Choroid plexus epithelial cell (primary cell): Measurements from ENCODE around the gene PRSS1.

Experiments used
- DNase-seq: peaks from one replicate; pipeline ENCODE4 v3.0.0-alpha.2; 2010; ENCODE audit warnings: low read depth
- H3K4me3 ChIP-seq: 2 replicates; pipeline ENCODE4 v1.5.1; 2011; ENCODE audit warnings: low read depth, mild to moderate bottlenecking, control low read depth, low read length, moderate library complexity
- TF ChIP-seq, protein P1 (sequence below): conservative IDR thresholded peaks from 2 replicates; pipeline ENCODE4 v1.5.1; 2011; ENCODE audit warnings: low read depth, mild to moderate bottlenecking, control low read depth, inconsistent platforms, low read length, moderate library complexity

The PRSS1 gene

DNA sequence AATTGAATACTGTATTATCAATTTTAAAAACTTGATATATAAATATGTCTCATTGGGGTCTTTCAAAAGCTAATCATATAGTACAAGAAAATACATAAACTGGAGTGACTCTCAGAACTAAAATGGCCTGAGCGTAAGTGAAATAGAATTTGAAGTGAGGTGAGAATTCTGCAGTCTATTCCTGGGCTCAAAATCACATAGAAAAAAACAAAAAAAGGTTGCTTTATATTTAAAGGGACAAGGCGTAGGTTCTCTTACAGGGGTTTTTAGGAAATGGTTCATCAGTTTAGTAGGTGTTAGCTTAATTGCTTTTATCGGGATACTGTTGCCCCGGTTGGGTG, 36.7 kb upstream of the PRSS1 start:
- no peak for DNase-seq
- H3K4me3 ChIP-seq, result no peak overlapping the region
- TF ChIP-seq, protein P1, sequence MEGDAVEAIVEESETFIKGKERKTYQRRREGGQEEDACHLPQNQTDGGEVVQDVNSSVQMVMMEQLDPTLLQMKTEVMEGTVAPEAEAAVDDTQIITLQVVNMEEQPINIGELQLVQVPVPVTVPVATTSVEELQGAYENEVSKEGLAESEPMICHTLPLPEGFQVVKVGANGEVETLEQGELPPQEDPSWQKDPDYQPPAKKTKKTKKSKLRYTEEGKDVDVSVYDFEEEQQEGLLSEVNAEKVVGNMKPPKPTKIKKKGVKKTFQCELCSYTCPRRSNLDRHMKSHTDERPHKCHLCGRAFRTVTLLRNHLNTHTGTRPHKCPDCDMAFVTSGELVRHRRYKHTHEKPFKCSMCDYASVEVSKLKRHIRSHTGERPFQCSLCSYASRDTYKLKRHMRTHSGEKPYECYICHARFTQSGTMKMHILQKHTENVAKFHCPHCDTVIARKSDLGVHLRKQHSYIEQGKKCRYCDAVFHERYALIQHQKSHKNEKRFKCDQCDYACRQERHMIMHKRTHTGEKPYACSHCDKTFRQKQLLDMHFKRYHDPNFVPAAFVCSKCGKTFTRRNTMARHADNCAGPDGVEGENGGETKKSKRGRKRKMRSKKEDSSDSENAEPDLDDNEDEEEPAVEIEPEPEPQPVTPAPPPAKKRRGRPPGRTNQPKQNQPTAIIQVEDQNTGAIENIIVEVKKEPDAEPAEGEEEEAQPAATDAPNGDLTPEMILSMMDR, result no peak

DNA sequence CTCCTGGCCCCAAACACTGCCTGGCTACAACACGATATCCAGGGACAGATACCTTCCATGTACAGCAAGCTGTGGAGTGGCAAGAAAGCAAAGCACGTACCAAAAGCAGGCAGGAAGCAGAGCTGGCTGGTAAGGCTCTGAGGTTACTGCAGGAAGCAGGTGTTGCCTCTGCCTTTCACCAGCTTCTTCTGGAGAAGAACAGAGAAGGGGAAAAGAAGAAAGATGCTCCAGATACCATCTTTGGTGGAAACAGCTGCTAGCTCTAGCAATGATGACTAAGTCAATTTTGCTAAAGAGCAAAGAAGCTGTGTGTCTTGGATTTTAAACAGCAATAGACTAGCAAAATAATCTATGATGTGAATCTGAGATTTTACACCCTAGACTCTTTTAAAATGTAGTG, 34.9 kb upstream of the PRSS1 start:
- no peak overlapping the region for H3K4me3 ChIP-seq
- DNase-seq, result no peak
- TF ChIP-seq, protein P1, result no peak

DNA sequence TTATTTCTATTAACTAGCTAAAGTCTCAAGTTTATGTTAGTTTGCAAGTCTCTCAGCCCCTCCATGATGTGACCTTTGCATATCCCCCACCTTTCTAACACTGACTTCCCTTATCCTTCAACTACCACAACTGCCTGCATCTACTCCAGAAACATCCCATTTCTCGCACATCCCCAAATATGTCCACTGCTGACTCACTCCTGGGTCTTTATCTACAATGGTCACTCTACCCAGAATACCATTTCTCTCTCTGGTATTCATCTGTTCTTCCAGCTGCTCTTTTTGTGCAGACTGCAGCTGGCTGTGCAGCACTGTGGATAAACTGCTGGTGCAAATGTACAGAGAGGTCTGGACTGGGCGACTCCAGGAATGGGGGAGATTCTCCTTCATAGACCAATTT, 32.7 kb upstream of the PRSS1 start:
- no peak overlapping the region for H3K4me3 ChIP-seq

DNA sequence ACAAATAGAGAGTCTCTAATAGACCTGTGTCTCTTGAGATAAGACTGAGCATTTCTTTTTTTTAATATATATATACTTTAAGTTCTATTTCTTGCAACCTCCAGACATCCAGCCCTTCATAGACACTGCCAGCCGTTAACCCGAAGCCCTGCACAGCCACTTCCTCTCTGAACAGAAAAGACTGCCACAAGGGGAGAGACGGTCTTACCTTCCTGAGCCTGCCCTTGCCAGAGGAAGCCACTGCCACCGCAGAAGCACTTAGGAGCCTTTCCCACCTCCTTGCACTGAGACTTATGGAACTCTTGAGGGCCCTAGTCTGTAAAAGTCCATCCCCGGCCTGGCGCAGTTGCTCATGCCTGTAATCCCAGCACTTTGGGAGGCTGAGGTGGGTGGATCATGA, 31.8 kb upstream of the PRSS1 start:
- DNase-seq, result no peak
- TF ChIP-seq, protein P1, result no peak
- H3K4me3 ChIP-seq, result no peak overlapping the region

More for the DNA sequence above, 32.7 kb upstream of the PRSS1 start:
- TF ChIP-seq, protein P1, result no peak
- no peak for DNase-seq

DNA sequence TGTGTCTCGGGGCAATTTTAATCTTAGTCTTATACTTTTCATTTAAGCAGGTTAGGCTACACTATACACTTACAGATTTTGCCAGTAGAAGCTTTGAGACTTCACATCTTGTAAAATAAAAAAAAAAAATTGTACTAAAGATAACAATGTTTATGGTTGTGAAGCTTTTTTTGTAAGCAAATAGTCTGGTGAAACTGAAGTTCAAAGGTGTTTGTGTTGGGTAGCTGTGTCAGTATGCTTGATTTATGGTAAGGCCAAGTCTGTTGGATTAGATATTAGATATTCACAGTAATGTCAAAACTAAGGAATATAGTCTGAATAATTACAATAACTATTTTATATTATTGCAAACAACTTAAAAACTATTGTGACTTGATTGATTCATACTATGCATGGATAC, 31.0 kb upstream of the PRSS1 start:
- H3K4me3 ChIP-seq, result no peak overlapping the region
- DNase-seq, result no peak
- TF ChIP-seq, protein P1, result no peak

DNA sequence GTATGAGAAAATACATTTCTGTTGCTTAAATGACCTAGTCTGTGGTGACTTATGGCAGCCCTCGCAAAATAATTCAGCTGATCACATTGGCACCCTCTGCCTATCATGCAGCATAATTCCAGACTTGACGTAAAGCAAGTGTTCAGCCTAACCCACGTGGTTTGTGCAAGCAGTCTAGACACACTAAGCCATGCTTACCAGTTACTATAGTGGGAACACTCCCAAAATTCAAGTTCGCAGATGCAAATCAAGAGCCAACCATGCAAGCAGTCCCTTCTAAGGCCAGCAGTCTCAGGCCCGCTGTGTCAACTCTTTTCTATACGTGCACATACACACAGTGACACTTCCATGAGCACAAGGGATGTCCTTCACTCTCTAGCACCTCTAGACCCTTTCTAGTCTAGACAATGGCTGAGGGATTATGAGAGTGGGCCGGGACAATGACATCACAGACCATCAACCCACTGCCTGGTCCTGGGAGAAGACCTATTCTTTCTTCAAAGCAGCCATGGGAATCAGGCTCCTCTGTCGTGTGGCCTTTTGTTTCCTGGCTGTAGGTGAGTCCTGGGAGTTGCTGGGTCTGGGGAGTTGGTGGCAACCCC, 29.0 kb upstream of the PRSS1 start:
- H3K4me3 ChIP-seq, result no peak overlapping the region
- no peak for DNase-seq
- TF ChIP-seq, protein P1, result no peak

DNA sequence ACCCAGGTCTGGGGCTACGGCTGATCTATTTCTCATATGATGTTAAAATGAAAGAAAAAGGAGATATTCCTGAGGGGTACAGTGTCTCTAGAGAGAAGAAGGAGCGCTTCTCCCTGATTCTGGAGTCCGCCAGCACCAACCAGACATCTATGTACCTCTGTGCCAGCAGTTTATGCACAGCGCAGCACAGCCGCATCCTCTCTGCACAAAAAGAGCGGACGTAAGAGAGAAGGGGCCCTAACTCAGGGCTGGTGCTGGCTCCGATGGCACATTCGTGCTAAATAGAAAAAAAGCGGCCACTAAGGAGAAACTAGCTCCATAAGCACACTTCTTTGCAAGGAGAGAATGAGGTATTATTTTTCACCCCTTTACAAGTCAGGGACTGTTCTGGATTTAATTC, 28.3 kb upstream of the PRSS1 start:
- TF ChIP-seq, protein P1, result no peak
- DNase-seq, result no peak
- no peak overlapping the region for H3K4me3 ChIP-seq
